GM15510 (cell line): ENCODE measurements around the gene MCF2L2.

ENCODE experiments used
- POLR2A ChIP-seq: IDR thresholded peaks from 3 replicates; pipeline ENCODE4 v1.6.1; 2011; ENCODE audit warnings: borderline replicate concordance; ENCODE audit not compliant: insufficient read length; ENCODE audit errors: extremely low read depth

The MCF2L2 gene

GRCh38 chr3:183447206-183448001 is 19.0 kb upstream of the MCF2L2 start:
- TF ChIP-seq POLR2A: peak; percentile 55

- no peak for TF ChIP-seq POLR2A
Observed at GRCh38 chr3:183446838-183447205, 18.4 kb upstream of the MCF2L2 start.

GRCh38 chr3:183444748-183445147 is 16.3 kb upstream of the MCF2L2 start:
- TF ChIP-seq POLR2A: no peak

GRCh38 chr3:183443395-183444385 is 15.3 kb upstream of the MCF2L2 start:
- TF ChIP-seq POLR2A: no peak

- TF ChIP-seq POLR2A: no peak
Observed at GRCh38 chr3:183442994-183443393, 14.6 kb upstream of the MCF2L2 start.

- no peak for TF ChIP-seq POLR2A
Observed at GRCh38 chr3:183439515-183439914, 11.1 kb upstream of the MCF2L2 start.

GRCh38 chr3:183438735-183439134 is 10.3 kb upstream of the MCF2L2 start:
- TF ChIP-seq POLR2A: no peak

- no peak for TF ChIP-seq POLR2A
Observed at GRCh38 chr3:183437666-183438564, 9.5 kb upstream of the MCF2L2 start.

- TF ChIP-seq POLR2A: no peak
Observed at GRCh38 chr3:183437061-183437460, 8.6 kb upstream of the MCF2L2 start.

GRCh38 chr3:183435661-183436060 is 7.2 kb upstream of the MCF2L2 start:
- no peak for TF ChIP-seq POLR2A

- TF ChIP-seq POLR2A: no peak
Observed at GRCh38 chr3:183434992-183435391, 6.6 kb upstream of the MCF2L2 start.

- no peak for TF ChIP-seq POLR2A
Observed at GRCh38 chr3:183434503-183434902, 6.1 kb upstream of the MCF2L2 start.

- no peak for TF ChIP-seq POLR2A
Observed at GRCh38 chr3:183430325-183430957, 2.0 kb upstream of the MCF2L2 start.

- no peak for TF ChIP-seq POLR2A
Observed at GRCh38 chr3:183427876-183428446, 458 bp downstream of the MCF2L2 start.
